Activated T-cell treated with anti-CD3 and anti-CD28 coated beads for 48 hours (primary cell): ENCODE results near the gene CLIC1.
"Not testable (repeated sequence)": the region's sequence is repeated elsewhere in the genome, so short reads cannot be mapped to it uniquely, and the experiment has no call there.

ENCODE experiments used
- DNase-seq: peaks from one replicate; pipeline ENCODE4 v3.0.0-alpha.2; 2020; ENCODE audit warnings: low read depth

CLIC1 gene

GRCh38 chr6:31722173-31722572 lies 14.2 kb downstream of the CLIC1 start:
- DNase-seq = no peak

- no peak for DNase-seq
These were observed 14.8 kb downstream of the CLIC1 start, which contains the start of gene LY6G6C for GRCh38 chr6:31721351-31722020. TSS of gene LY6G6C (minus strand) at chr6:31721746. CDS start at chr6:31721679, 67 bp downstream.

DNA sequence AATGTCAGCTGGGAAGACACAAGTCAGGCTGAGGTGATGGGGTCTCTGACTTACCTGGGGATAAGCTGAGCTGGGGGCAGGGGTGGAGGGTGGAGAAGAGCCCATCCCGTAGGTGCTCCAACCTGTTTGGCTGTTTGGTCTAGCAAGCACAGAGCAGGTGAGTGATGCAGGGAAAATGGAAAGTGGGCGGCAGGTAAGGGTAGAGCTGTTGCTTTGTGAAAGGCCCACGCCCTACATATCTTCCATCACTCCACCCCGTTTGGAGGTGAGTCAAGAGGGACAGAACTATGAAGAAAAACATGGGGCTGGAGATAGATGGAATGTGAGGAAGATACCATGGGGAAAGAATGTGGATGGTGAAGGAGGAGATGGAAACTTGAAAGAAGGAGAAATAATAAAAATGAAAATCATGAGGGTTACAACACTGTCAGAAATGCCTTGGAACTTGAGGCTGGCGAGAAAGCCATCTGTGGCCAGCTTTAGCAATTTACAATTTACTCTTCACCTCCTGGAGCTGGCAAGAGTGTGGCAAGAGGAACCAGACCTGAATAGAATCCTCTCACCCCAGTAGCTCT lies 16.0 kb downstream of the CLIC1 start:
- no peak for DNase-seq

- no peak for DNase-seq
These were observed 17.3 kb downstream of the CLIC1 start for GRCh38 chr6:31719001-31719400.

DNA sequence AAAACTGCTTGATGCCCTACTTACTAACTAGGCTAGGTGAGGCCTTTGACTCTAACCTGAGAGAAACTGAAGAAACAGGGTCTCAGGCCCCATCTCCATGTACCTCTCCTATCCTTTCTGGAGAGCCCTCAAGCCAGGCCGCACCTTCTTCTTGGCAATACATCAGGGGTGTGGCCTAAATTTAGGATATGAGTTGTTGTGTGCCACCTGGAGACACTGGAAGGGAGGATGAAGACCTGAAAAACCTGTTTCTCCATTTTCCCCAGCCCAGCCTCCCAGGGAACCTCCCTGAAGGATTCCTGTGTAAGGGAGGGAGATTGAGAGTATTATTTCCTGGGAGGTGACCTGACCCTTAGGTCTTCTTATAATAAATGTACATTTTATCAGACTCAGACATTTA lies 18.1 kb downstream of the CLIC1 start:
- DNase-seq = no peak

GRCh38 chr6:31717499-31718222 lies 18.7 kb downstream of the CLIC1 start:
- no peak for DNase-seq

GRCh38 chr6:31715022-31715958 lies 21.0 kb downstream of the CLIC1 start, which contains the start of gene LY6G6D:
TSS of gene LY6G6D (plus strand) at chr6:31715348. CDS start at chr6:31715356, 8 bp downstream.
- DNase-seq = no peak

DNA sequence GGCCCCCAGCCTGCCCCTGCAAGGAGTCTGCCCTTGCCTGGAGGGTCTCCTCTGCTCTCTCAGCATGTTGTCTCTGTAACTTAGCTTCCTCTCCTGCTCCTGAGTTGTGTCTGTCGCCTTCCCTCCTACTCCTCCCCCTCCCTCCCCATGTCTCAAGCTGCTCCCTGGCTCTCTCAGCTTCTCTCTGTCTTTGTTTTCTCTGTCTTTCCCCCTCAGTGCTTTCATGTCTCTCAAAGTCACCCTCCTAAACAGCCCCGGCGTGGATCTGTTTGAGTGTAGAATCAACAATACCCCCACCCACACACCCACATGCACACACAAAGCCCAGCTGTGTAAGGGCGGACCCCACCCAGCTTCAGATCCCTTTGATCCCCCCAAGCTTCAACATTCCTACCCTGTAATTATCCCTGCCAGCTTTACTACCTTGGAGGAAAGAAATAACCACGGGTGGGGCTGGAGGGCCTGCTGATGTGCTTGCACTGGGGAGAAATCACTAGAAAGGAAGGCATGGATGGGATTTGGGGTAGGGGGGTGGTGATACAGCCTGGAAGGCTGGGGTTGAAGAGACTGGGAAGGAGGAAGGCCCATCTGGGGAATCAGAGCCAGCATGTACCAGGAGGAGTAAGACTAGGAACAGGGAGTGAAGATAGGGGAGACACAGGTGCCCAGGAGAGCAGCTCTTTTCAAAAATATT lies 22.2 kb downstream of the CLIC1 start:
- no peak for DNase-seq

- no peak for DNase-seq
These were observed 22.9 kb downstream of the CLIC1 start for GRCh38 chr6:31713465-31713864.

GRCh38 chr6:31712296-31712695 lies 24.0 kb downstream of the CLIC1 start:
- no peak for DNase-seq

DNA sequence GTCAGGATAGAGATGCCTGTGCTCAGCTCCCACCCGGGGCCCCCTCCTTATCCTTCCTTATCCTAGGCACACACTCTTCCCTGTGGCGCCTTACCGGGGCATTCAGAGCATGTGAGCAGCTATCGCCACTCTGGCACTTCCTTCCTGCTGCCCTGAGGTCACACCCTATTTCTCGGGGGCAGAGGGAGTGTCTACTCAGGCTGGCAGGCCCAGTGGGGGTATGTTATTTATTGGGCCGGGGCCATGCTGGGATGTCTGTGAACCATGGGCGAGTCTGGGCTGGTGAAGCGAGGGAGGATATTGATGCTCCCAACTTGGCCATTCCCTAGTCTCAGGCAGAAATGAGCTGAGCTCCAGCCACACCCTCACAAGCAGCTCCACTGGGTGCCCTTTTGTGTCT lies 25.1 kb downstream of the CLIC1 start:
- no peak for DNase-seq

- no peak for DNase-seq
These were observed 25.7 kb downstream of the CLIC1 start for GRCh38 chr6:31710523-31711219.

DNA sequence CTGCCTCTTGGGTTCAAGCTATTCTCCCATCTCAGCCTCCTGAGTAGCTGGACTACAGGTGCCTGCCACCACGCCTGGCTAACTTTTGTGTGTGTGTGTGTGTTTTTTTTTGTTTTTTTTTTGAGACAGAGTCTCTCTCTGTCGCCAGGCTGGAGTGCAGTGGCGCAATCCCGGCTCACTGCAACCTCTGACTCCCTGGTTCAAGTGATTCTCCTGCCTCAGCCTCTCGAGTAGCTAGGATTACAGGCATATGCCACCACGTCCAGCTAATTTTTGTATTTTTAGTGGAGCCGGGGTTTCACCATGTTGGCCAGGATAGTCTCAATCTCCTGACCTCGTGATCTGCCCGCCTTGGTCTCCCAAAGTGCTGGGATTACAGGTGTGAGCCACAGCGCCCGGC lies 27.2 kb downstream of the CLIC1 start:
- DNase-seq = not testable (repeated sequence)

- no peak for DNase-seq
These were observed 28.1 kb downstream of the CLIC1 start for GRCh38 chr6:31708224-31708623.

DNA sequence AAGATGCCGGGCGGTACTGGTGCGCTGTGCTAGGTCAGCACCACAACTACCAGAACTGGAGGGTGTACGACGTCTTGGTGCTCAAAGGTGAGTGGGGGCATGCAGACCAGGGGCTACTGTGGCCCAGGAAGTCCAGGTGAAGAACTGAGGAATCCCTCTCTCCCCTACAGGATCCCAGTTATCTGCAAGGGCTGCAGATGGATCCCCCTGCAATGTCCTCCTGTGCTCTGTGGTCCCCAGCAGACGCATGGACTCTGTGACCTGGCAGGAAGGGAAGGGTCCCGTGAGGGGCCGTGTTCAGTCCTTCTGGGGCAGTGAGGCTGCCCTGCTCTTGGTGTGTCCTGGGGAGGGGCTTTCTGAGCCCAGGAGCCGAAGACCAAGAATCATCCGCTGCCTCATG lies 28.6 kb downstream of the CLIC1 start:
- DNase-seq = no peak

- DNase-seq = no peak
These were observed 29.7 kb downstream of the CLIC1 start, which contains the start of gene LY6G6F for GRCh38 chr6:31706599-31706998. TSS of gene LY6G6F (plus strand) at chr6:31706866. CDS start at chr6:31706907, 41 bp downstream.

GRCh38 chr6:31705931-31706330 lies 30.4 kb downstream of the CLIC1 start:
- DNase-seq = no peak

- DNase-seq = peak; percentile 98
These were observed 33.3 kb downstream of the CLIC1 start, which contains the start of gene ABHD16A for GRCh38 chr6:31702819-31703716. TSS of gene ABHD16A (minus strand) at chr6:31703324. CDS start at chr6:31703281, 43 bp downstream.

DNA sequence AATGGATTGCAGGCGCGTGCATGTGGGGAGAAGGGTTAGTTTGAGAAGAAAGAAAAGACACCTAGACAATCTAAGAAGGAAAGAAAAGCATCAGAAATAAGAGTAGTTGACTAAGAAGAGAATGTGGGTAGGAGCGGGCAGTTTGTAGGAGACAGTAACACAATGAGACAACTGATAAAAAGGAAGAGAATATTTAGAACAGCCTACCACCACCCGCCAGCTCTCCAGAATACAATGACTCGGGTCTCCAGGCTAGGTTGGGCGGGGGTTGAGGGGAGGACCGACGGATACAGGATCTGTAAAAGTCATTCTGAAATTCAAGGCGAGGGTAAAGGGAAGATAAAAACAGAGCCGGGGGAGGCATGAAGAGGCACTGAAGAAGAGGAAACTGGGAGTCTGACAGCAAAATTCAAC lies 33.9 kb downstream of the CLIC1 start:
- DNase-seq = peak; percentile 31
